NT2/D1 (cell line): ENCODE data around the gene PRSS56.

Experiments used
- DNase-seq: peaks from one replicate; pipeline ENCODE4 v3.0.0-alpha.2; 2011; ENCODE audit warnings: low read depth, low spot score
- H3K27me3 ChIP-seq: 2 replicates; pipeline ENCODE4 v1.6.0; 2011; ENCODE audit warnings: mild to moderate bottlenecking; ENCODE audit not compliant: insufficient read length, insufficient read depth
- H3K36me3 ChIP-seq: 2 replicates; pipeline ENCODE4 v1.6.1; 2011; ENCODE audit warnings: mild to moderate bottlenecking, low read length, mixed read lengths; ENCODE audit not compliant: insufficient read depth, insufficient read length
- H3K4me1 ChIP-seq: 2 replicates; pipeline ENCODE4 v1.5.1; 2011; ENCODE audit not compliant: insufficient read depth, insufficient read length
- H3K4me3 ChIP-seq: 2 replicates; pipeline ENCODE4 v1.5.1; 2011; ENCODE audit warnings: low read depth; ENCODE audit not compliant: insufficient read length
- H3K9ac ChIP-seq: 2 replicates; pipeline ENCODE4 v1.6.0; 2011; ENCODE audit warnings: low read depth; ENCODE audit not compliant: insufficient read length
- H3K9me3 ChIP-seq: 2 replicates; pipeline ENCODE4 v1.5.1; 2011; ENCODE audit warnings: mild to moderate bottlenecking, low read length; ENCODE audit not compliant: insufficient read depth
- SUZ12 ChIP-seq: IDR thresholded peaks from 2 replicates; pipeline ENCODE4 v1.6.1; 2011; ENCODE audit not compliant: insufficient read length, insufficient read depth; ENCODE audit errors: extremely low read depth
- YY1 ChIP-seq: IDR thresholded peaks from 2 replicates; pipeline ENCODE4 v1.6.1; 2011; ENCODE audit not compliant: insufficient read length, insufficient read depth
- ZNF274 ChIP-seq: IDR thresholded peaks from 2 replicates; pipeline ENCODE4 v1.6.1; 2011; ENCODE audit warnings: mild to moderate bottlenecking, low read depth, low read length

The PRSS56 gene

DNA sequence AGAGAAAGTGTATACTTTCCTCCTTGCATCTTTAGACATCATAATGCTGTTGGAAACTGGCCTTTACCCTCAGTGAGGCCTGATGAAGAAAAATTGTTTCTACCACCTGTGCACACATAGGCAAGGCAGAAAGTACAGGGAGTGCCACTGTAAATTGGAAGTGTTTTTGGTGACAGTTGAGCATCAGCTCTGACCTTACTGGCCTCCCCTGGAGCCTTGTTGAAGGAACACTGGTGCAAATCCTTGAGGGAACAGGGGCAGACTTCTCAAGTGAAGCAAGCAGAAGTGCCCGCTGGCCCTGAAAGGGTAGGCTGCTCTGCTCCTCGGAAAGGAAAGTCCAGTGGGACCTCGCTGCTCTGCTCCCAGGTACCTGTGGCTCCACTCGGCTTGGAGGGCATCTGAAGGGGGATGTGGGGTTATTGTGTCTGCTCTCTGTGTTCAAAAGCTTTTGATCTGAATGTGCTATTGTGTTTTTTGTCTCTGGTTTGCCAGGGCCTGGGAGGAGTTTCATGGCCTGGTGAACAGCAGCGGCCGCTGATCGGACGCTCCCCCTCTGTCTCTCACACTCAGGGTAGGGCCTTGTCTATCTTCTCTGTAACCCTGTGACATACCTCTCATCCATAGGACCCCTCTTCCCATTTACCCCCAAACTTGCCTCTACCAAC is 53.7 kb downstream of the PRSS56 start:
- Histone ChIP-seq H3K36me3 (peaks cover 70% of the 10 kb centered on the region), H3K9me3 (no peaks in the 10 kb centered on the region), H3K9ac (no peak overlapping the region), H3K27me3 (no peaks in the 10 kb centered on the region), H3K4me3 (no peak overlapping the region), H3K4me1 (peaks cover under 1% of the 10 kb centered on the region)
- DNase-seq: no peak
- no peak for TF ChIP-seq SUZ12
- no peak for TF ChIP-seq YY1
- no peak for TF ChIP-seq ZNF274

GRCh38 chr2:232574674-232575403 is 54.7 kb downstream of the PRSS56 start:
- H3K36me3 ChIP-seq: peaks cover 67% of the 10 kb centered on the region
- H3K27me3 ChIP-seq: no peaks in the 10 kb centered on the region
- no peak overlapping the region for H3K9ac ChIP-seq
- H3K4me1 ChIP-seq: no peaks in the 10 kb centered on the region
- no peaks in the 10 kb centered on the region for H3K9me3 ChIP-seq
- DNase-seq: no peak
- no peak overlapping the region for H3K4me3 ChIP-seq
- no peak for TF ChIP-seq YY1
- TF ChIP-seq ZNF274: no peak
- TF ChIP-seq SUZ12: no peak
